Duodenal mucosa (tissue), 2 donors: ENCODE results near the gene VSIG10L.
A peak's percentile ranks its signal among the peaks of the same experiment; 100 is the strongest.

Source experiments
- H3K27ac ChIP-seq: one replicate; pipeline ENCODE4 v1.7.0; 2013; ENCODE audit warnings: low read depth, low read length
- H3K27me3 ChIP-seq, 2 donors: one replicate each; pipeline ENCODE4 v1.7.0; 2013; ENCODE audit warnings: low read length in 2 of 2, control low read depth in 1 of 2; ENCODE audit not compliant: insufficient read depth in 2 of 2, control insufficient read depth in 1 of 2
- H3K36me3 ChIP-seq, 2 donors: one replicate each; pipeline ENCODE4 v1.7.0; 2013; ENCODE audit warnings: low read length in 2 of 2, control low read depth in 1 of 2; ENCODE audit not compliant: insufficient read depth in 2 of 2, control insufficient read depth in 1 of 2
- H3K4me1 ChIP-seq, 2 donors: one replicate each; pipeline ENCODE4 v1.7.0; 2013; ENCODE audit warnings: low read length in 2 of 2, control low read depth in 1 of 2; ENCODE audit not compliant: insufficient read depth in 2 of 2, control insufficient read depth in 1 of 2
- H3K4me3 ChIP-seq, 2 donors: one replicate each; pipeline ENCODE4 v1.7.0; 2013; ENCODE audit warnings: low read length in 2 of 2, low read depth in 1 of 2
- H3K9ac ChIP-seq, 2 donors: one replicate each; pipeline ENCODE4 v1.7.0; 2013; ENCODE audit warnings: low read length in 2 of 2, low read depth in 1 of 2
- H3K9me3 ChIP-seq, 2 donors: one replicate each; pipeline ENCODE4 v1.7.0; 2013; ENCODE audit warnings: low read length in 2 of 2, control low read depth in 1 of 2; ENCODE audit not compliant: control insufficient read depth in 1 of 2

Gene VSIG10L

GRCh38 chr19:51352783-51353360 is 10.9 kb upstream of the VSIG10L start:
- H3K36me3 ChIP-seq = peaks cover 16 to 45% of the 10 kb centered on the region in 2 donors
- H3K4me1 ChIP-seq = no peaks in the 10 kb centered on the region
- no peak overlapping the region for H3K27ac ChIP-seq
- H3K27me3 ChIP-seq = no peaks in the 10 kb centered on the region
- H3K4me3 ChIP-seq = no peak overlapping the region
- no peak overlapping the region for H3K9ac ChIP-seq
- H3K9me3 ChIP-seq = no peaks in the 10 kb centered on the region

DNA sequence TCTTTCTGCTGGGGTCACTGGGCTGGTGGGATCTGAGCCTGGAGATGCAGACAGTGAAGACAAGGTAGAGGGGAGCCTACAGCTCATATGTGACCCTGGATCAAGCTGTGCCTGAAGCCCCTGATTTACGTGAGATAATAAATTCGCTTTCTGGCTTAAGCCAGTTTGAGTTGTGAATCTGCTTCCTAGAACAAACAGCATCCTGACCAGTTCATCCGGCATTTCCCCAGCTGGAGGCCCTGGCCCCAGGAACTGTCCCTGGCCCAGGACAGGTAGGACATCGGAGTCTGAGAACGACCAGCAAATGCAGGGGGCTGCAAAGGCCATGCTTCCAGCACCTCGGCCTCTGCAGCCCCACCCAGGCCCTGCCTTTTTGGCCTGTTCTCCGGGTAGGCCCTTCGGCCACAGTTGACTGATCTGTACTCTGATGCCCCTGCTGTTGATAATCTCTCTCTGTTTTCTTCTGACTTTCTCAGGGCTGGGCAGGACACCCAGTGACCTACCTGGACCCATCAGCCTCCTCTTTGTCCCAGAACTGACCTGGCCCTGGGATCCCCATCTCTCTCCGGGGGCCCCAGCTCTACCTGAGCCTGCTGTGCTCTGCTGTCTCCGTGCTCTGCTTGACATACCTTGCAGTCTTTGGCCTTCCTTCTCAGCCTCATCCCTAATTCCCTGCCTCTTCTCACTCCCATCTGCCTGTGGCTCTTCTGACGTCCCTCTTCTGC is 9.5 kb upstream of the VSIG10L start:
- Histone ChIP-seq H3K36me3 (peaks cover 16 to 59% of the 10 kb centered on the region in 2 donors), H3K9me3 (no peaks in the 10 kb centered on the region), H3K27me3 (no peaks in the 10 kb centered on the region), H3K4me1 (no peaks in the 10 kb centered on the region), H3K27ac (no peak overlapping the region), H3K9ac (no peak overlapping the region), H3K4me3 (no peak overlapping the region)

DNA sequence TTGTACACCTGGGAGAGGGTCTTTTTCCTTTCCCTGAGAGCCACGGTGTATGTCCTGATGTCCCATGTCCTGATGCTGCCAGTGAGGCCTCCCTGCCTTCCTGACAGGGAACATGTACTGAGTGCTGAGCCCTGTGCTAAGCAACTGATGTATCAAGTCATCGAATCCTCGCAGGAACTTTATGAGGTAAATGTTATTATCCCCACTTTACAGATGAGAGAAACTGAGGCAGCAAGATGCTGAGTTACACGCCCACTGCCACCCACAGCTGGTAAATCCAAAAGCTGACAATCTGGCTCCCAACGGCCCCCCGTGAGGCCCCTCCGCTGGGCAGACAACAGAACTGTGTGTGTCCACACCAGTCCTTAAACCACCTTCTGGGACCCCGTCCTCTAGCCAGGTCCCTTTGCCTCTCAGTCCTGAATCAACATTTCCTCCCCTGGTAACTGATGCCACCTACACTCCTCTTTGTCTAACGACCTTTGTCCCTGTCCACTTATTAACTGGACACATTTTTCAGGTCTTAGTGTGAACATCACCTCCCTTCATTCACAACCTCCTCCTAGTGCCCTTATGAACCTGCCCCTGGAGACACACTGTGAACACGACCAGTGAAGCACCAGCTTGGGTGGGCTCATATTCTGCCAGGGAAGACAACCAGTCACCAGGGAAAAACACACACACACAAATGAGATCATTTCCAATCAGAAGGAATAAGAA is 5.4 kb upstream of the VSIG10L start:
- no peaks in the 10 kb centered on the region for H3K27me3 ChIP-seq
- H3K4me1 ChIP-seq = no peaks in the 10 kb centered on the region
- no peak overlapping the region for H3K4me3 ChIP-seq
- no peaks in the 10 kb centered on the region for H3K9me3 ChIP-seq
- H3K9ac ChIP-seq = no peak overlapping the region
- H3K36me3 ChIP-seq = peaks cover 12 to 60% of the 10 kb centered on the region in 2 donors
- H3K27ac ChIP-seq = no peak overlapping the region

DNA sequence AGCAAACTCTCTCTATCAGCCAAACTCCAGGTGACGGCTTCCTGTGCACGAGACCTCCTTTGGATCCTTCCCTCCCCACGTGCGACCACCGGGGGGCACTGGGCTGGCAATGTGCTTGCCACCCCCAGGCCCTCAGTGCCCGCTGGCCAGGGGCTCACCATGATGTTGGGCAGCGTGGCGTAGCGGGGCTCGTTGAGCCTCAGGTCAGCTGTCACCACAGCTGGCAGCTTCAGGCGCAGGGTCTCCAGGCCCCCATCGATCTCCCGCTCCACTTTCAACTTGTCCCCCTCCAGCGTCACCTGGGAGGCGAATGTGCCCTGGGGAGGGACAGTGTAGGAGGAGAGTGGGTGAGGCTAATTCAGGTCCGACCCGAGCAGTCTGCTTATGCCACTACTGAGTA is 4.8 kb upstream of the VSIG10L start:
- no peaks in the 10 kb centered on the region for H3K4me1 ChIP-seq
- H3K36me3 ChIP-seq = peaks cover 6 to 54% of the 10 kb centered on the region in 2 donors
- no peak overlapping the region for H3K4me3 ChIP-seq
- no peaks in the 10 kb centered on the region for H3K27me3 ChIP-seq
- H3K9me3 ChIP-seq = no peaks in the 10 kb centered on the region
- H3K9ac ChIP-seq = no peak overlapping the region
- no peak overlapping the region for H3K27ac ChIP-seq

DNA sequence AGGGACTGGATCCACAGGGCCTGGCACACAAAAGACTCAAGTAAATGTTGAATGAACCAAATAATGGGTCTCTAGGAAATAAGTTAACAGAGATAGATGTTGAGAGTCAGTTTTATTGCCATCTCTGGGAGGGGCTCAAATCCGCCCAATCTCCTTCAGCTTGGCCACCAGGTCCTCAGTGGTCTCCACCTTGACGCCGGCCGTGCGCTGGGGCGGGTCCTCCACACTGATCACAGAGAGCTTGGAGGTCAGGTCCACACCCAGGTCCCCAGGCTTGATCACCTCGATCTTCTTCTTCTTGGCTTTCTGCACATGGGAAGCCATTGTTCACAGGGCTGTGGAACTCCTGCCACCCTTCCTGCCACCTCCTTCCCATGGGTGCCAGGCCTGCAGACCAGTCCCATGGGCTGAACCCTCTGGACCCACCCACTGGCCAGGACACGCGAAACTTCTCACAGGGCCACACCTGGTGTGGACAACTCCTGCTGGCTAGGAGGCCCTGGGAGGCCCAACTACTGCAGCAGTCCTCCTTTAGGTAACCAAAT is 3.2 kb upstream of the VSIG10L start:
- H3K36me3 ChIP-seq = peaks cover 4 to 38% of the 10 kb centered on the region in 2 donors

GRCh38 chr19:51342631-51343569 is 961 bp upstream of the VSIG10L start:
- H3K9ac ChIP-seq = no peak overlapping the region
- H3K4me1 ChIP-seq = peaks cover 0 to 9% of the 10 kb centered on the region in 2 donors
- H3K27ac ChIP-seq = no peak overlapping the region
- H3K4me3 ChIP-seq = no peak overlapping the region
- H3K9me3 ChIP-seq = no peaks in the 10 kb centered on the region
- H3K36me3 ChIP-seq = peaks cover 0 to 32% of the 10 kb centered on the region in 2 donors
- no peaks in the 10 kb centered on the region for H3K27me3 ChIP-seq

More for the DNA sequence above, 3.2 kb upstream of the VSIG10L start:
- no peak overlapping the region for H3K27ac ChIP-seq
- H3K4me1 ChIP-seq = no peaks in the 10 kb centered on the region
- no peak overlapping the region for H3K9ac ChIP-seq
- H3K9me3 ChIP-seq = no peaks in the 10 kb centered on the region
- no peaks in the 10 kb centered on the region for H3K27me3 ChIP-seq
- H3K4me3 ChIP-seq = no peak overlapping the region

- H3K4me3 ChIP-seq = no peak overlapping the region
- no peaks in the 10 kb centered on the region for H3K9me3 ChIP-seq
- peaks cover 0 to 9% of the 10 kb centered on the region in 2 donors for H3K4me1 ChIP-seq
- H3K27ac ChIP-seq = no peak overlapping the region
- no peaks in the 10 kb centered on the region for H3K27me3 ChIP-seq
- peaks cover 0 to 14% of the 10 kb centered on the region in 2 donors for H3K36me3 ChIP-seq
- no peak overlapping the region for H3K9ac ChIP-seq
Observed at GRCh38 chr19:51341066-51341465, 873 bp downstream of the VSIG10L start.

- Histone ChIP-seq H3K4me3 (peak overlapping the region; percentile 72 to 82), H3K27me3 (no peaks in the 10 kb centered on the region), H3K36me3 (peaks cover 0 to 3% of the 10 kb centered on the region in 2 donors), H3K4me1 (peaks cover 0 to 9% of the 10 kb centered on the region in 2 donors), H3K9me3 (no peaks in the 10 kb centered on the region), H3K9ac (peak overlapping the region; percentile 36 to 60), H3K27ac (peak overlapping the region; percentile 51)
Observed at GRCh38 chr19:51339687-51340656, 2.0 kb downstream of the VSIG10L start.

- Histone ChIP-seq H3K36me3 (no peaks in the 10 kb centered on the region), H3K4me1 (peaks cover 0 to 9% of the 10 kb centered on the region in 2 donors), H3K9ac (peak overlapping the region; percentile 45 to 58), H3K27me3 (no peaks in the 10 kb centered on the region), H3K4me3 (peak overlapping the region; percentile 72 to 82), H3K9me3 (no peaks in the 10 kb centered on the region), H3K27ac (peak overlapping the region; percentile 51)
Observed at GRCh38 chr19:51339313-51339686, 2.6 kb downstream of the VSIG10L start.
